Uterus (tissue), 4 donors: ENCODE data around the gene TMOD2. TPM values are rescaled to one million over a fixed set of nuclear protein-coding genes. Genes with fewer than 3 reads are reported as not detected.

Source experiments
- DNase-seq, 2 donors: peaks; one replicate each; pipeline ENCODE4 v3.0.0-alpha.2; 2019 to 2020
- H3K27ac ChIP-seq, 2 donors: fragments of 200-600 bp; sonication (generic); 1 replicate in 1 of 2; 2 replicates in 1 of 2; pipeline ENCODE4 v1.5.1; 2016 to 2018
- H3K27me3 ChIP-seq, 2 donors: fragments of 200-600 bp; sonication (generic); one replicate each; pipeline ENCODE4 v1.5.1; 2018 to 2019; ENCODE audit warnings: control low read depth in 1 of 2
- H3K36me3 ChIP-seq, 2 donors: fragments of 200-600 bp; sonication (generic); one replicate each; pipeline ENCODE4 v1.5.1; 2019; ENCODE audit warnings: control low read depth in 1 of 2
- H3K4me1 ChIP-seq, 2 donors: fragments of 200-600 bp; sonication (generic); one replicate each; pipeline ENCODE4 v1.5.1; 2018 to 2019; ENCODE audit warnings: control low read depth in 1 of 2
- H3K4me3 ChIP-seq, 2 donors: fragments of 200-600 bp; sonication (generic); 1 replicate in 1 of 2; 2 replicates in 1 of 2; pipeline ENCODE4 v1.5.1; 2018 to 2019; ENCODE audit warnings: mild to moderate bottlenecking in 1 of 2
- H3K9me3 ChIP-seq, 2 donors: fragments of 200-600 bp; sonication (generic); one replicate each; pipeline ENCODE4 v1.5.1; 2019; ENCODE audit warnings: control low read depth in 1 of 2
- CTCF ChIP-seq, 4 experiments: fragments of 200-600 bp in 2 of 4; fragments of 450-650 bp in 2 of 4; sonication (generic) in 2 of 4; IDR thresholded peaks; one replicate each; pipeline ENCODE4 v1.5.1; 2016 to 2019; ENCODE audit warnings: antibody characterized with exemption in 4 of 4, mild to moderate bottlenecking in 2 of 4, moderate library complexity in 1 of 4
- POLR2A ChIP-seq, 2 donors: fragments of 450-650 bp; IDR thresholded peaks; one replicate each; pipeline ENCODE4 v1.6.1; 2016; ENCODE audit warnings: antibody characterized with exemption in 2 of 2, mild to moderate bottlenecking in 1 of 2, moderate library complexity in 1 of 2
- intact Hi-C: fragments of 100-400 bp; cut with DNase I; formaldehyde crosslinking; loops from one replicate; pipeline ENCODE4 v1.15.1; 2023; ENCODE audit warnings: low total_unique reads
- total RNA-seq, 4 donors: library from RNA; depleted of rRNA in 3 of 4; stranded (reverse); fragments of >200 nt in 3 of 4; gene quantifications; one replicate each; pipeline versions ENCODE4 v1.1.0 to v1.2.4, GENCODE V29; 2014 to 2023
- donor health status: DM: yes; HTN: yes; CAD: no.

The TMOD2 gene
- total RNA-seq, 4 donors from 2014 or later: 20.9 to 113 (median 35.0) TPM

- TF ChIP-seq CTCF (IDR thresholded peaks at IDR 0.05) (no peak), POLR2A (IDR thresholded peaks at IDR 0.05) (no peak)
- Histone ChIP-seq H3K27ac (peak overlapping the region; percentile 75 to 77), H3K27me3 (no peaks in the 10 kb centered on the region), H3K9me3 (no peaks in the 10 kb centered on the region), H3K4me3 (no peak overlapping the region), H3K4me1 (peaks cover 5 to 8% of the 10 kb centered on the region in 2 donors), H3K36me3 (no peaks in the 10 kb centered on the region)
- peak; percentile 71 to 91 for DNase-seq
- intact Hi-C loops: no loop called here
These were observed 24.9 kb upstream of the TMOD2 start for GRCh38 chr15:51726302-51727073.

GRCh38 chr15:51727141-51727897, 24.1 kb upstream of the TMOD2 start:
- Histone ChIP-seq H3K36me3 (no peaks in the 10 kb centered on the region), H3K9me3 (no peaks in the 10 kb centered on the region), H3K4me1 (peaks cover 8 to 9% of the 10 kb centered on the region in 2 donors), H3K4me3 (no peak overlapping the region), H3K27me3 (no peaks in the 10 kb centered on the region), H3K27ac (peak overlapping the region; percentile 75 to 77)
- no peak for DNase-seq
- intact Hi-C loops: no loop called here
- TF ChIP-seq POLR2A (IDR thresholded peaks at IDR 0.05): no peak
- no peak for TF ChIP-seq CTCF (IDR thresholded peaks at IDR 0.05)

GRCh38 chr15:51731549-51732267, 19.7 kb upstream of the TMOD2 start:
- Histone ChIP-seq H3K4me3 (peak overlapping the region in 1 of 2 donors; percentile 9), H3K36me3 (no peaks in the 10 kb centered on the region), H3K27ac (peak overlapping the region; percentile 83 to 85), H3K9me3 (no peaks in the 10 kb centered on the region), H3K4me1 (peaks cover 0 to 8% of the 10 kb centered on the region in 2 donors), H3K27me3 (no peaks in the 10 kb centered on the region)
- intact Hi-C loops: no loop called here
- no peak for DNase-seq
- TF ChIP-seq CTCF (IDR thresholded peaks at IDR 0.05) (no peak), POLR2A (IDR thresholded peaks at IDR 0.05) (no peak)

DNA sequence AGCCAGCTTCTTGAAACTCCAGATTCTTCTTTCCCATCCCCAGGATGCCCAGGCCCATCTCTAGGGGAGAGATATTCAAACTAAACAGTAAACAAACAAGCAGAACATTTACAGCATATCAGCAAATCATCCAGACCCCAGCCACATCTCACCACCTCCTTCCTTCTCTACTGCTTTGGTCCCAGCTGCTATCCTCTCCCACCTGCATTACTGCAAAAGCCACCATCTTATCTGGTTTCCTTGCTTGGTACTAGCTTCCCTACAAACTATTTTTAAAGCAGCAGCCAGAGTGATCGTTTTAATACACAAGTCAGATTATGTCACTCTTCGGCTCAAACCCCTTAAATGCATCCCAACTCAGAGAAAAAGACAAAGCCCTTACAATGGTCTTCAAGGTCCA, 18.8 kb upstream of the TMOD2 start:
- no peak for TF ChIP-seq POLR2A (IDR thresholded peaks at IDR 0.05)
- no peak for TF ChIP-seq CTCF (IDR thresholded peaks at IDR 0.05)
- H3K36me3 ChIP-seq: no peaks in the 10 kb centered on the region
- H3K4me1 ChIP-seq: peaks cover 0 to 4% of the 10 kb centered on the region in 2 donors
- no peaks in the 10 kb centered on the region for H3K27me3 ChIP-seq
- no peak for DNase-seq
- H3K27ac ChIP-seq: peak overlapping the region; percentile 83 to 85
- H3K4me3 ChIP-seq: no peak overlapping the region
- no peaks in the 10 kb centered on the region for H3K9me3 ChIP-seq
- intact Hi-C loops: no loop called here
